GM12878 (cell line): ENCODE results near the gene PHYH.

Experiments
- CTCF ChIP-seq, 3 experiments: IDR thresholded peaks in 2 of 3; conservative IDR thresholded peaks in 1 of 3; 2 replicates each; pipeline ENCODE4 v1.5.1; 2011; ENCODE audit warnings: low read depth in 3 of 3, low read length in 3 of 3, mild to moderate bottlenecking in 3 of 3, control low read depth in 2 of 3, moderate library complexity in 2 of 3, inconsistent platforms in 1 of 3, mixed read lengths in 1 of 3; ENCODE audit not compliant: control insufficient read depth in 2 of 3, insufficient read depth in 1 of 3; ENCODE audit errors: extremely low read depth in 1 of 3
- EP300 ChIP-seq, 2 experiments: fragments of 150-350 bp in 1 of 2; IDR thresholded peaks; 2 replicates each; pipeline ENCODE4 v1.6.1; 2011 to 2012; ENCODE audit warnings: low read depth in 2 of 2, low read length in 2 of 2, borderline replicate concordance in 1 of 2, improper control_type of control experiment in 1 of 2, inconsistent platforms in 1 of 2; ENCODE audit not compliant: control insufficient read depth in 1 of 2
- EZH2 ChIP-seq: IDR thresholded peaks from 2 replicates; pipeline ENCODE4 v1.6.1; 2012; ENCODE audit warnings: low read depth, mild to moderate bottlenecking, control low read depth, inconsistent platforms, low read length, borderline replicate concordance; ENCODE audit not compliant: control insufficient read depth
- FOXK2 ChIP-seq: fragments of 450-650 bp; IDR thresholded peaks from 2 replicates; pipeline ENCODE4 v1.6.1; 2017; ENCODE audit warnings: mild to moderate bottlenecking, moderate library complexity
- GABPA ChIP-seq: IDR thresholded peaks from 2 replicates; pipeline ENCODE4 v1.6.1; 2014; ENCODE audit warnings: antibody characterized with exemption, low read depth, mild to moderate bottlenecking, inconsistent platforms
- RAD21 ChIP-seq: IDR thresholded peaks from 2 replicates; pipeline ENCODE4 v1.6.1; 2011; ENCODE audit warnings: mild to moderate bottlenecking, low read depth, low read length, moderate library complexity; ENCODE audit not compliant: insufficient read depth
- RFX5 ChIP-seq: IDR thresholded peaks from 2 replicates; pipeline ENCODE4 v1.6.1; 2011; ENCODE audit warnings: low read depth, low read length, improper control_type of control experiment
- ZBTB33 ChIP-seq: fragments of 450-650 bp; IDR thresholded peaks from 2 replicates; pipeline ENCODE4 v1.6.1; 2017; ENCODE audit warnings: mild to moderate bottlenecking

GRCh38 chr10:13233358-13233757, 66.5 kb downstream of the PHYH start:
- TF ChIP-seq CTCF (IDR thresholded peaks at IDR 0.05 in 2 of 3, conservative IDR thresholded peaks at IDR 0.05 in 1 of 3; ENCODE audit: control insufficient read depth in 2 of 3, extremely low read depth in 1 of 3, insufficient read depth in 1 of 3, low read depth in 3 of 3, low read length in 3 of 3) (no peak), RFX5 (no peak), EP300 (IDR thresholded peaks at IDR 0.05; ENCODE audit: borderline replicate concordance in 1 of 2, control insufficient read depth in 1 of 2, low read depth in 2 of 2, low read length in 2 of 2) (no peak), FOXK2 (no peak), ZBTB33 (no peak), EZH2 (no peak), GABPA (no peak), RAD21 (no peak)
